H1 (cell line): ENCODE data around the gene SH3PXD2A. TPM values are rescaled to one million over a fixed set of nuclear protein-coding genes. Genes with fewer than 3 reads are reported as not detected.
"Not testable (repeated sequence)": the region's sequence is repeated elsewhere in the genome, so short reads cannot be mapped to it uniquely, and the experiment has no call there.

Experiments used
- CTCF ChIA-PET: fragments of 300-600 bp; sonication (Branson Sonifier 250); formaldehyde crosslinking; loops from one replicate; lab custom pipeline; 2021; ENCODE audit not compliant: partially characterized antibody; lab: Charles Lee
- POLR2A ChIA-PET: fragments of 300-600 bp; sonication (Branson Sonifier 250); formaldehyde crosslinking; loops from one replicate; lab custom pipeline; 2021; ENCODE audit warnings: inconsistent platforms; ENCODE audit not compliant: partially characterized antibody; lab: Charles Lee
- DNase-seq, 2 experiments: peaks; one replicate each; pipeline versions ENCODE4 v3.0.0 to v3.0.0-alpha.2; 2010 to 2022; ENCODE audit warnings: low spot score in 2 of 2, low read depth in 1 of 2, mixed read lengths in 1 of 2
- FAIRE-seq: peaks from 2 replicates; lab custom pipeline; 2011; peaks lifted over from hg19 to GRCh38; lab: Jason Lieb, UNC
- H2AFZ ChIP-seq: 2 replicates; pipeline ENCODE4 v1.8.1; 2012; ENCODE audit warnings: low read length, inconsistent platforms
- H2AK5ac ChIP-seq: 2 replicates; pipeline ENCODE4 v1.6.1; 2013; ENCODE audit warnings: low read depth, low read length
- H2BK120ac ChIP-seq: replicated peaks from 2 replicates; pipeline ENCODE3; 2013; ENCODE audit warnings: low read depth, low read length, inconsistent platforms
- H2BK12ac ChIP-seq: 2 replicates; pipeline ENCODE4 v1.6.1; 2013; ENCODE audit warnings: low read depth, low read length
- H2BK15ac ChIP-seq: 2 replicates; pipeline ENCODE4 v1.6.1; 2013; ENCODE audit warnings: low read length
- H2BK20ac ChIP-seq: 2 replicates; pipeline ENCODE4 v1.6.1; 2013; ENCODE audit warnings: low read length
- H2BK5ac ChIP-seq: 2 replicates; pipeline ENCODE4 v1.6.1; 2013; ENCODE audit warnings: low read depth, low read length
- H3K14ac ChIP-seq: 2 replicates; pipeline ENCODE4 v1.6.1; 2013; ENCODE audit warnings: inconsistent platforms; ENCODE audit not compliant: insufficient read length
- H3K18ac ChIP-seq: 2 replicates; pipeline ENCODE4 v1.6.1; 2013; ENCODE audit warnings: low read length; ENCODE audit errors: extremely low read depth
- H3K23ac ChIP-seq: 2 replicates; pipeline ENCODE4 v1.6.1; 2013; ENCODE audit warnings: inconsistent platforms; ENCODE audit not compliant: insufficient read length
- H3K23me2 ChIP-seq: 2 replicates; pipeline ENCODE4 v1.6.1; 2013; ENCODE audit warnings: low read depth, low read length
- H3K27ac ChIP-seq: 2 replicates; pipeline ENCODE4 v1.6.1; 2011; ENCODE audit warnings: low read depth, low read length, inconsistent platforms
- H3K27me3 ChIP-seq, 4 experiments: replicated peaks in 1 of 4; 1 replicate in 1 of 4; 2 replicates in 3 of 4; pipeline versions ENCODE4 v1.6.1 to v1.8.1; 2011 to 2013; ENCODE audit warnings: low read length in 3 of 4, mild to moderate bottlenecking in 3 of 4, inconsistent platforms in 2 of 4, mixed read lengths in 2 of 4, moderate library complexity in 1 of 4; ENCODE audit not compliant: control insufficient read depth in 3 of 4, insufficient read depth in 3 of 4; ENCODE audit errors: extremely low read depth in 1 of 4
- H3K36me3 ChIP-seq, 4 experiments: 2 replicates each; pipeline versions ENCODE4 v1.6.1 to v1.8.1; 2011 to 2013; ENCODE audit warnings: mild to moderate bottlenecking in 4 of 4, low read length in 3 of 4, moderate library complexity in 2 of 4, control low read depth in 1 of 4, inconsistent platforms in 1 of 4; ENCODE audit not compliant: insufficient read depth in 4 of 4, control insufficient read depth in 2 of 4
- H3K4ac ChIP-seq: replicated peaks from 2 replicates; pipeline ENCODE3; 2013; ENCODE audit warnings: low read length, low read depth, mixed read lengths, inconsistent platforms; ENCODE audit not compliant: insufficient read length
- H3K4me1 ChIP-seq, 4 experiments: replicated peaks in 1 of 4; 1 replicate in 1 of 4; 2 replicates in 3 of 4; pipeline versions ENCODE4 v1.6.1 to v1.8.1; 2011 to 2013; ENCODE audit warnings: low read length in 3 of 4, inconsistent platforms in 2 of 4, mixed read lengths in 1 of 4; ENCODE audit not compliant: insufficient read depth in 4 of 4, control insufficient read depth in 3 of 4
- H3K4me2 ChIP-seq, 2 experiments: 2 replicates each; pipeline versions ENCODE4 v1.6.1 to v1.8.1; 2011 to 2013; ENCODE audit warnings: low read depth in 2 of 2, low read length in 2 of 2, control low read depth in 1 of 2, inconsistent platforms in 1 of 2, mild to moderate bottlenecking in 1 of 2; ENCODE audit not compliant: insufficient read depth in 1 of 2
- H3K4me3 ChIP-seq, 4 experiments: fragments of 200-600, 300-600 bp in 1 of 4; sonication (generic), shearing (Covaris generic), sonication (Bioruptor Twin) in 1 of 4; 2 replicates each; pipeline versions ENCODE4 v1.5.1 to v1.8.1; 2011 to 2016; ENCODE audit warnings: low read length in 4 of 4, low read depth in 3 of 4, control low read depth in 2 of 4, inconsistent platforms in 2 of 4, mild to moderate bottlenecking in 2 of 4, mixed read lengths in 1 of 4, moderate library complexity in 1 of 4; ENCODE audit not compliant: insufficient read depth in 2 of 4; ENCODE audit errors: extremely low read depth in 1 of 4
- H3K56ac ChIP-seq: replicated peaks from 2 replicates; pipeline ENCODE3; 2013; ENCODE audit warnings: low read depth, mild to moderate bottlenecking, mixed read lengths, low read length, inconsistent platforms; ENCODE audit not compliant: insufficient read length
- H3K79me1 ChIP-seq: 2 replicates; pipeline ENCODE4 v1.6.1; 2013; ENCODE audit warnings: low read depth, low read length, control low read depth
- H3K79me2 ChIP-seq, 2 experiments: 2 replicates each; pipeline versions ENCODE4 v1.6.1 to v1.8.1; 2012 to 2013; ENCODE audit warnings: low read length in 2 of 2, mild to moderate bottlenecking in 2 of 2, inconsistent platforms in 1 of 2; ENCODE audit not compliant: insufficient read depth in 2 of 2, control insufficient read depth in 1 of 2
- H3K9ac ChIP-seq, 4 experiments: replicated peaks in 1 of 4; 1 replicate in 1 of 4; 2 replicates in 3 of 4; pipeline versions ENCODE4 v1.6.1 to v1.8.1; 2011 to 2013; ENCODE audit warnings: low read depth in 3 of 4, low read length in 3 of 4, control low read depth in 2 of 4, mild to moderate bottlenecking in 2 of 4, moderate library complexity in 2 of 4, inconsistent platforms in 1 of 4; ENCODE audit errors: extremely low read depth in 1 of 4
- H3K9me3 ChIP-seq, 2 experiments: 2 replicates each; pipeline versions ENCODE4 v1.6.1 to v1.8.1; 2012 to 2013; ENCODE audit warnings: mild to moderate bottlenecking in 2 of 2, moderate library complexity in 2 of 2, control low read depth in 1 of 2, inconsistent platforms in 1 of 2, low read depth in 1 of 2, low read length in 1 of 2, mixed read lengths in 1 of 2; ENCODE audit not compliant: insufficient read depth in 2 of 2
- H4K20me1 ChIP-seq, 2 experiments: replicated peaks in 1 of 2; 2 replicates each; pipeline versions ENCODE3 to v1.8.1; 2011 to 2013; ENCODE audit warnings: inconsistent platforms in 2 of 2, low read length in 2 of 2, mild to moderate bottlenecking in 1 of 2; ENCODE audit not compliant: insufficient read depth in 2 of 2, control insufficient read depth in 1 of 2
- H4K5ac ChIP-seq: 2 replicates; pipeline ENCODE4 v1.6.1; 2013; ENCODE audit warnings: low read length, low read depth, mixed read lengths, inconsistent platforms; ENCODE audit not compliant: insufficient read length
- H4K8ac ChIP-seq: 2 replicates; pipeline ENCODE4 v1.8.0; 2013; ENCODE audit warnings: mild to moderate bottlenecking, moderate library complexity, low read length, inconsistent platforms; ENCODE audit not compliant: insufficient read depth; ENCODE audit errors: extremely low read depth
- H4K91ac ChIP-seq: replicated peaks from 2 replicates; pipeline ENCODE3; 2013; ENCODE audit warnings: low read length, mixed read lengths, inconsistent platforms; ENCODE audit not compliant: insufficient read length
- WGBS, 2 experiments: shearing (Covaris generic) in 1 of 2; methylation state at CpG; one replicate each; pipeline versions ENCODE4 v1.1.6 to v1.1.7; 2013 to 2015; ENCODE audit warnings: low lambda C conversion rate in 2 of 2, mixed read lengths in 2 of 2, inconsistent platforms in 1 of 2, low coverage in 1 of 2, missing lambda C conversion rate in 1 of 2; ENCODE audit not compliant: insufficient replicate concordance in 2 of 2, insufficient coverage in 1 of 2, insufficient read length in 1 of 2; ENCODE audit errors: extremely low coverage in 1 of 2, missing lambda C conversion rate in 1 of 2; 5-methylcytosine and 5-hydroxymethylcytosine counted together
- polyA plus RNA-seq, 7 experiments: library from polyadenylated mRNA; depleted of rRNA in 3 of 7; stranded (reverse) in 5 of 7; unstranded in 2 of 7; fragments of >200 nt in 5 of 7; fragments of 200-250 nt in 2 of 7; gene quantifications; 1 replicate in 5 of 7; 2 replicates in 1 of 7; 4 replicates in 1 of 7; pipeline versions ENCODE4 v1.2.1 to v1.2.3, GENCODE V29; 2011 to 2013; ENCODE audit warnings: missing spikeins in 2 of 7, mixed read lengths in 2 of 7
- total RNA-seq: library from RNA; stranded (reverse); fragmentation: NEBNext Ultra II Directional; extraction: Animal tissue kit (Norgen Biotek cat#: 25700); gene quantifications from 2 replicates; pipeline ENCODE4 v1.2.1, GENCODE V29; 2021

Gene SH3PXD2A
- total and polyA plus RNA-seq, 2 of the 8 experiments (the other 6 are each of a cell fraction or from before 2014, with no cell fraction given), result 5.4 to 16.3 TPM

GRCh38 chr10:103813312-103813711 is 42.1 kb downstream of the SH3PXD2A start:
- H3K79me2 ChIP-seq, H2AK5ac ChIP-seq, H3K4me2 ChIP-seq, H3K27ac ChIP-seq, H3K23me2 ChIP-seq, H2AFZ ChIP-seq, H4K20me1 ChIP-seq, DNase-seq, H4K8ac ChIP-seq, H4K5ac ChIP-seq, H3K23ac ChIP-seq, FAIRE-seq, H3K4ac ChIP-seq, POLR2A ChIA-PET, H3K56ac ChIP-seq, H2BK20ac ChIP-seq, H3K9ac ChIP-seq, H4K91ac ChIP-seq, H2BK12ac ChIP-seq, H3K79me1 ChIP-seq, H3K4me1 ChIP-seq, H2BK15ac ChIP-seq, H2BK5ac ChIP-seq, H2BK120ac ChIP-seq, H3K18ac ChIP-seq, H3K36me3 ChIP-seq, H3K4me3 ChIP-seq, H3K27me3 ChIP-seq, H3K14ac ChIP-seq, H3K9me3 ChIP-seq: not testable (repeated sequence)
- CTCF ChIA-PET, result interaction anchor here (0.6 to 2.1 kb wide), 14 partner anchors 11 to 111 kb away, joined by 3 to 12 read pairs (median 4); partner anchors contain the start of gene SH3PXD2A
- 91% methylated on average over 4 of the region's 4 CpGs; no CpG with 5 or more reads in 1 of the 2 experiments for WGBS, 2 experiments
